ENCODE data around the gene MUSTN1.

MUSTN1 gene

GRCh38 chr3:52835766-52836470 lies 1.1 kb upstream of the MUSTN1 start:
- Histone ChIP-seq H3K4me1 (ENCODE audit: insufficient read depth, low read length, severe bottlenecking) (no peaks in the 10 kb centered on the region), H2AFZ (ENCODE audit: low read length) (no peak overlapping the region), H3F3A (ENCODE audit: insufficient read depth, low read length) (no peaks in the 10 kb centered on the region), H3K36me3 (ENCODE audit: insufficient read depth, low read length) (0 out of 2 replicates have a peak, but pooled peaks cover under 1% of the 10 kb centered on the region), H3K27ac (ENCODE audit: low read depth, low read length, poor library complexity, severe bottlenecking) (no peak overlapping the region), H4K20me1 (ENCODE audit: insufficient read depth, low read length) (no peaks in the 10 kb centered on the region), H3K79me2 (ENCODE audit: insufficient read depth, low read length) (no peaks in the 10 kb centered on the region), H3K4me2 (ENCODE audit: low read length) (no peak overlapping the region), H3K9me2 (ENCODE audit: low read depth, low read length) (no peaks in the 10 kb centered on the region), H3K4me3 (ENCODE audit: low read depth, low read length, poor library complexity, severe bottlenecking) (no peak overlapping the region), H3K9me3 (ENCODE audit: low read length) (no peaks in the 10 kb centered on the region), H3K9ac (ENCODE audit: low read length) (no peak overlapping the region), H3K27me3 (ENCODE audit: insufficient read depth, low read length) (no peaks in the 10 kb centered on the region)
- TF ChIP-seq, protein P1, sequence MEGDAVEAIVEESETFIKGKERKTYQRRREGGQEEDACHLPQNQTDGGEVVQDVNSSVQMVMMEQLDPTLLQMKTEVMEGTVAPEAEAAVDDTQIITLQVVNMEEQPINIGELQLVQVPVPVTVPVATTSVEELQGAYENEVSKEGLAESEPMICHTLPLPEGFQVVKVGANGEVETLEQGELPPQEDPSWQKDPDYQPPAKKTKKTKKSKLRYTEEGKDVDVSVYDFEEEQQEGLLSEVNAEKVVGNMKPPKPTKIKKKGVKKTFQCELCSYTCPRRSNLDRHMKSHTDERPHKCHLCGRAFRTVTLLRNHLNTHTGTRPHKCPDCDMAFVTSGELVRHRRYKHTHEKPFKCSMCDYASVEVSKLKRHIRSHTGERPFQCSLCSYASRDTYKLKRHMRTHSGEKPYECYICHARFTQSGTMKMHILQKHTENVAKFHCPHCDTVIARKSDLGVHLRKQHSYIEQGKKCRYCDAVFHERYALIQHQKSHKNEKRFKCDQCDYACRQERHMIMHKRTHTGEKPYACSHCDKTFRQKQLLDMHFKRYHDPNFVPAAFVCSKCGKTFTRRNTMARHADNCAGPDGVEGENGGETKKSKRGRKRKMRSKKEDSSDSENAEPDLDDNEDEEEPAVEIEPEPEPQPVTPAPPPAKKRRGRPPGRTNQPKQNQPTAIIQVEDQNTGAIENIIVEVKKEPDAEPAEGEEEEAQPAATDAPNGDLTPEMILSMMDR (IDR thresholded peaks at IDR 0.05; ENCODE audit: low read length) = no peak
- no peak for TF ChIP-seq EZH2 (IDR thresholded peaks at IDR 0.05; ENCODE audit: borderline replicate concordance, low read length)

DNA sequence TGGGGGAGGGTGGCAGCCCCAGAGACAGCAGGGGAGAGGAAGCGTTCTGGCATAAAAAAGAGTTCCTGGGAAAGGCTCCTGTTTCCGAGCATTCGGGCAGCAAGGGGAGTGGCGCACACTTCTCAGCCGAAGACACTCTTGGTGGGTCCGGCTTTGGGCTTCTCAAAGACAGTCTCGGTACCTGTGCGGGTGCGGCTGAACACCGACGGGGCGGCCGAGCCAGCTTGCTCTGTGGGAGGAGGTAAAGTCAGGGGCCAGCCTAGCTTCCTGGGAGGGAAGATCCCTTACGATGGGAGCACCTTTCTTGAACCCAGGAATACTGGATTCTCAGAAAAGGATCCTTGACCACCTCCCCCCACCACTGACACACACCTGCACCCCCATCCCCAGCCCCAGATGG lies 1.6 kb downstream of the MUSTN1 start:
- TF ChIP-seq EZH2 (IDR thresholded peaks at IDR 0.05; ENCODE audit: borderline replicate concordance, low read length) = no peak
- TF ChIP-seq, protein P1 (IDR thresholded peaks at IDR 0.05; ENCODE audit: low read length) = no peak
- Histone ChIP-seq H3K36me3 (ENCODE audit: insufficient read depth, low read length) (no peaks in the 10 kb centered on the region), H4K20me1 (ENCODE audit: insufficient read depth, low read length) (no peaks in the 10 kb centered on the region), H2AFZ (ENCODE audit: low read length) (no peak overlapping the region), H3K9ac (ENCODE audit: low read length) (no peak overlapping the region), H3K27me3 (ENCODE audit: insufficient read depth, low read length) (no peaks in the 10 kb centered on the region), H3F3A (ENCODE audit: insufficient read depth, low read length) (no peaks in the 10 kb centered on the region), H3K9me3 (ENCODE audit: low read length) (no peaks in the 10 kb centered on the region), H3K9me2 (ENCODE audit: low read depth, low read length) (no peaks in the 10 kb centered on the region), H3K4me3 (ENCODE audit: low read depth, low read length, poor library complexity, severe bottlenecking) (no peak overlapping the region), H3K79me2 (ENCODE audit: insufficient read depth, low read length) (no peaks in the 10 kb centered on the region), H3K4me2 (ENCODE audit: low read length) (no peak overlapping the region), H3K27ac (ENCODE audit: low read depth, low read length, poor library complexity, severe bottlenecking) (no peak overlapping the region), H3K4me1 (ENCODE audit: insufficient read depth, low read length, severe bottlenecking) (no peaks in the 10 kb centered on the region)

GRCh38 chr3:52831500-52832301 lies 3.1 kb downstream of the MUSTN1 start:
- Histone ChIP-seq H4K20me1 (ENCODE audit: insufficient read depth, low read length) (no peaks in the 10 kb centered on the region), H3K4me1 (ENCODE audit: insufficient read depth, low read length, severe bottlenecking) (no peaks in the 10 kb centered on the region), H3K9ac (ENCODE audit: low read length) (no peak overlapping the region), H3K4me2 (ENCODE audit: low read length) (no peak overlapping the region), H3K36me3 (ENCODE audit: insufficient read depth, low read length) (no peaks in the 10 kb centered on the region), H3K9me2 (ENCODE audit: low read depth, low read length) (no peaks in the 10 kb centered on the region), H3K27ac (ENCODE audit: low read depth, low read length, poor library complexity, severe bottlenecking) (no peak overlapping the region), H3K9me3 (ENCODE audit: low read length) (no peaks in the 10 kb centered on the region), H3K27me3 (ENCODE audit: insufficient read depth, low read length) (no peaks in the 10 kb centered on the region), H3F3A (ENCODE audit: insufficient read depth, low read length) (no peaks in the 10 kb centered on the region), H3K4me3 (ENCODE audit: low read depth, low read length, poor library complexity, severe bottlenecking) (no peak overlapping the region), H3K79me2 (ENCODE audit: insufficient read depth, low read length) (no peaks in the 10 kb centered on the region), H2AFZ (ENCODE audit: low read length) (no peak overlapping the region)
- TF ChIP-seq EZH2 (IDR thresholded peaks at IDR 0.05; ENCODE audit: borderline replicate concordance, low read length) = no peak
- TF ChIP-seq, protein P1 (IDR thresholded peaks at IDR 0.05; ENCODE audit: low read length) = no peak
